NCI-H446 treated with DMSO at 0.1 percent for 48 hours (cell line): ENCODE results near the gene RNF8.
"Not testable (repeated sequence)": the region's sequence is repeated elsewhere in the genome, so short reads cannot be mapped to it uniquely, and the experiment has no call there.

ENCODE experiments used
- DNase-seq: peaks from one replicate; lab custom pipeline; 2025; lab: John Stamatoyannopoulos, UW

Gene RNF8

GRCh38 chr6:37353761-37354525, at the start of gene RNF8:
Gene RNF8, plus strand, starts transcription at chr6:37353983. Its CDS starts 182 bp downstream, at chr6:37354165.
- peak; percentile 84 for DNase-seq

- DNase-seq = no peak
Measured at GRCh38 chr6:37304766-37305165, 49.0 kb upstream of the RNF8 start.

GRCh38 chr6:37305841-37306425, 47.9 kb upstream of the RNF8 start:
- DNase-seq = no peak

- no peak for DNase-seq
Measured at GRCh38 chr6:37306624-37307222, 47.1 kb upstream of the RNF8 start.

GRCh38 chr6:37307484-37307883, 46.3 kb upstream of the RNF8 start:
- not testable (repeated sequence) for DNase-seq

- DNase-seq = peak; percentile 93
Measured at GRCh38 chr6:37308069-37308815, 45.5 kb upstream of the RNF8 start.

GRCh38 chr6:37309046-37309445, 44.7 kb upstream of the RNF8 start:
- DNase-seq = no peak

- no peak for DNase-seq
Measured at GRCh38 chr6:37309692-37310091, 44.1 kb upstream of the RNF8 start.

- no peak for DNase-seq
Measured at GRCh38 chr6:37310966-37311365, 42.8 kb upstream of the RNF8 start.

GRCh38 chr6:37311741-37312473, 41.9 kb upstream of the RNF8 start:
- DNase-seq = no peak

GRCh38 chr6:37313723-37314486, 39.9 kb upstream of the RNF8 start:
- DNase-seq = no peak

- DNase-seq = peak; percentile 7
Measured at GRCh38 chr6:37314487-37315156, 39.2 kb upstream of the RNF8 start.

- DNase-seq = no peak
Measured at GRCh38 chr6:37315157-37315515, 38.6 kb upstream of the RNF8 start.

- DNase-seq = peak; percentile 93
Measured at GRCh38 chr6:37316071-37316470, 37.7 kb upstream of the RNF8 start.

GRCh38 chr6:37317312-37318038, 36.3 kb upstream of the RNF8 start:
- no peak for DNase-seq

GRCh38 chr6:37319156-37319555, 34.6 kb upstream of the RNF8 start:
- DNase-seq = peak; percentile 85

- no peak for DNase-seq
Measured at GRCh38 chr6:37319856-37320480, 33.8 kb upstream of the RNF8 start.

GRCh38 chr6:37320646-37321045, 33.1 kb upstream of the RNF8 start:
- DNase-seq = peak; percentile 29

- no peak for DNase-seq
Measured at GRCh38 chr6:37321101-37321500, 32.7 kb upstream of the RNF8 start.
